A673 (cell line): Measurements from ENCODE around the gene GLYR1. TPM values are rescaled to one million over a fixed set of nuclear protein-coding genes. Genes with fewer than 3 reads are reported as not detected.
A peak's percentile ranks its signal among the peaks of the same experiment; 100 is the strongest.

ENCODE experiments used
- BruUV-seq: library from RNA; stranded (reverse); fragments of 400-500 nt; replicated peaks from 2 replicates; lab custom pipeline; 2021; lab: Mats Ljungman, UMichigan
- CTCF ChIA-PET: fragments of 300-600 bp; sonication (Branson Sonifier 250); formaldehyde crosslinking; loops from one replicate; lab custom pipeline; 2022; ENCODE audit warnings: antibody characterized with exemption; lab: Charles Lee
- POLR2A ChIA-PET: fragments of 300-600 bp; sonication (Branson Sonifier 250); formaldehyde crosslinking; loops from one replicate; lab custom pipeline; 2022; ENCODE audit warnings: antibody characterized with exemption; ENCODE audit not compliant: low non-redundant PET; lab: Charles Lee
- DNase-seq: peaks from one replicate; pipeline ENCODE4 v3.0.0-alpha.2; 2015; ENCODE audit warnings: low spot score
- H3K27ac ChIP-seq: fragments of 200-600 bp; sonication (generic); 2 replicates; pipeline ENCODE4 v1.5.1; 2016; ENCODE audit warnings: mixed run types, low read depth, mild to moderate bottlenecking, mixed read lengths, antibody characterized with exemption, low read length; ENCODE audit not compliant: poor library complexity, severe bottlenecking
- H3K27me3 ChIP-seq: fragments of 200-600 bp; sonication (generic); replicated peaks from 2 replicates; pipeline ENCODE4 v1.6.1; 2017; ENCODE audit warnings: mixed run types, low read depth, mild to moderate bottlenecking, mixed read lengths, antibody characterized with exemption, low read length; ENCODE audit not compliant: insufficient read depth, poor library complexity
- H3K36me3 ChIP-seq: fragments of 200-600 bp; sonication (generic); 2 replicates; pipeline ENCODE4 v1.6.1; 2016; ENCODE audit warnings: mixed run types, mild to moderate bottlenecking, mixed read lengths, antibody characterized with exemption, low read length; ENCODE audit not compliant: insufficient read depth, poor library complexity, severe bottlenecking
- H3K4me1 ChIP-seq: fragments of 200-600 bp; sonication (generic); 2 replicates; pipeline ENCODE4 v1.6.1; 2017; ENCODE audit warnings: mixed run types, mild to moderate bottlenecking, mixed read lengths, antibody characterized with exemption, low read length; ENCODE audit not compliant: insufficient read depth, poor library complexity, severe bottlenecking
- H3K4me3 ChIP-seq: fragments of 200-600 bp; sonication (generic); 2 replicates; pipeline ENCODE4 v1.5.1; 2016; ENCODE audit warnings: low read depth, mixed run types, mild to moderate bottlenecking, mixed read lengths, low read length; ENCODE audit not compliant: poor library complexity, severe bottlenecking
- H3K9me3 ChIP-seq: fragments of 200-600 bp; sonication (generic); 2 replicates; pipeline ENCODE4 v1.6.1; 2016; ENCODE audit warnings: mixed run types, low read depth, mild to moderate bottlenecking, mixed read lengths, antibody characterized with exemption, low read length; ENCODE audit not compliant: poor library complexity, severe bottlenecking
- CTCF ChIP-seq: fragments of 300-800, 200-600 bp; sonication (generic); conservative IDR thresholded peaks from 2 replicates; pipeline ENCODE4 v1.5.1; 2017; ENCODE audit warnings: low read depth, mild to moderate bottlenecking, antibody characterized with exemption, low read length, moderate library complexity, mixed read lengths
- EZH2 ChIP-seq: fragments of 200-600 bp; sonication (generic); IDR thresholded peaks from 2 replicates; pipeline ENCODE4 v1.6.1; 2017; ENCODE audit warnings: borderline replicate concordance, low read depth, mild to moderate bottlenecking, mixed read lengths, antibody characterized with exemption, low read length; ENCODE audit not compliant: poor library complexity, severe bottlenecking
- intact Hi-C: fragments of 100-400 bp; cut with micrococcal nuclease; formaldehyde crosslinking; loops from one replicate; pipeline ENCODE4 v1.10.0; 2022; ENCODE audit not compliant: unreplicated experiment
- total RNA-seq: library from RNA; stranded (reverse); gene quantifications from 2 replicates; pipeline ENCODE4 v1.2.3, GENCODE V29; 2021

GLYR1 gene
- total RNA-seq, 1 experiment from 2014 or later = 128 TPM

DNA sequence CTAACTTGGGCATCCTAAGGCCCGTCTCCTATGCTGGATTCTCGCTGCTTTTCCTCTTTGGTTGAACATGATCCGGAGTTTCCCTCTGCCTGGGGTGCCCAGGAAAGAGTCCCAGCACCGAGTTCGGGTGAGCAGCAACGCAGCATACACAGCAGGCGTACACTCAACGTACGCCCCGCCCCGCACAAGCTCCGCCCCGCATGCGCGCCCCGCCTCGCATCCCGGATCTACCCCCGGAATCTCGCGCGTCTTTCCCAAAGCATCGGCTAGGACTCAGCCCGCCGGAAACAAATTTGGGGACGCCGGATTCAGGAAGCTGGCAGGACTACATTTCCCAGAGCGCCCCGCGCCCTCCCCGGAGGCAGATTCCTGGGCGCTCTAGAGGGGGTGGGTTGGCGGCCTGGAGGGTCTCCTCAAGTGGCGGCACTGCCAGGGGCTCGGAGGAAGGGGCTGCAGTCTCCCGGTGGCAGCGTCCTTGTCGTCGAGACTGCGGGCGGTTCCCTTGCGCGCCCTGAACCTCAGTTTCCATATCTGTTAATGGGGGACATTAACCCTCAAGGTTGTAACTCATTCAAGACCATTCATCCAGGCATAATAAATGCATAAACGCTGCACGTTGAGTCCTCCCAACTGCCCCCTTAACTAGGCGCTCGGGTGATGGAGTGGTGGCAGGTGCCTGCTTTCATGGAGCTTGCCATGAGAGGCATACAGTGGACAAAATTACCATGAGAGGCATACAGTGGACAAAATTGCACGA lies 78.4 kb downstream of the GLYR1 start:
- intact Hi-C loops = no loop called here
- POLR2A ChIA-PET = no interaction called here
- Histone ChIP-seq H3K9me3 (no peaks in the 10 kb centered on the region), H3K4me1 (peaks cover 13% of the 10 kb centered on the region), H3K27me3 (no peaks in the 10 kb centered on the region), H3K4me3 (peak overlapping the region; percentile 52), H3K27ac (peak overlapping the region; percentile 75), H3K36me3 (peaks cover 15% of the 10 kb centered on the region)
- DNase-seq = peak; percentile 99
- CTCF ChIA-PET = interaction anchor here (0.6 kb wide), 1 partner anchor 35 kb away, joined by 3 read pairs; the partner anchor contains the start of genes ANKS3 and DNAAF8
- BruUV-seq = no TSS peak
- TF ChIP-seq EZH2 (no peak), CTCF (no peak)

DNA sequence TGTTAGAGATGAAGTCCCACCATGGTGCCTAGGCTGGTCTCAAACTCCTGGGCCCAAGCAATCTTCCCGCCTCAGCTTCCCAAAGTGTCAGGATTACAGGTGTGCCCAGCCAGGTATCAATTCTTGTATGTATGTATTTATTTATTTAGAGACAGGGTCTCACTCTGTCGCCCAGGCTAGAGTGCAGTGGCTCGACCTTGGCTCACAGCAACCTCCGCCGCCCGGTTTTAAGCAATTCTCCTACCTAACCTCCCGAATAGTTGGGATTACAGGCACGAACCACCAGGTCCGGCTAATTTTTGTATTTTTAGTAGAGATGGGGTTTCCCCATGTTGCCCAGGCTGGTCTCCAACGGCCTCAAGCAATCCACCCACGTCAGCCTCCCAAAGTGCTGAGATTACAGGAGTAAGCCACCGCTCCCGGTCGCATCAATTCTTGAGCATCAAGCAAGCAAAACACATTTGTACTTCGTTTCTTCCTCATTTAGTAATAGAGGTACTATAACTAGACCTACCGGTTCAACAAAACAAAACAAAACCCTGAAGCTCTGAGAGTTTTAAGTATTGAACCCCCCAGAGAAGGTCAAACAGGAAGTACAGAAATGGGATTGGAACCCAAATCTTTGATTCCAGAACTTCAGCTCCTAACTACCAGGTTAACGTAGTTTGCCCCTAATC lies 79.1 kb downstream of the GLYR1 start:
- Histone ChIP-seq H3K4me3 (peak overlapping the region; percentile 52), H3K36me3 (peaks cover 20% of the 10 kb centered on the region), H3K4me1 (peaks cover 13% of the 10 kb centered on the region), H3K9me3 (no peaks in the 10 kb centered on the region), H3K27ac (peak overlapping the region; percentile 75), H3K27me3 (no peaks in the 10 kb centered on the region)
- intact Hi-C loops = no loop called here
- TF ChIP-seq EZH2 (no peak), CTCF (no peak)
- DNase-seq = peak; percentile 33
- POLR2A ChIA-PET = no interaction called here
- no TSS peak for BruUV-seq
- CTCF ChIA-PET = interaction anchor here (0.6 kb wide), 1 partner anchor 34 kb away, joined by 3 read pairs; the partner anchor contains the start of genes ANKS3 and DNAAF8

DNA sequence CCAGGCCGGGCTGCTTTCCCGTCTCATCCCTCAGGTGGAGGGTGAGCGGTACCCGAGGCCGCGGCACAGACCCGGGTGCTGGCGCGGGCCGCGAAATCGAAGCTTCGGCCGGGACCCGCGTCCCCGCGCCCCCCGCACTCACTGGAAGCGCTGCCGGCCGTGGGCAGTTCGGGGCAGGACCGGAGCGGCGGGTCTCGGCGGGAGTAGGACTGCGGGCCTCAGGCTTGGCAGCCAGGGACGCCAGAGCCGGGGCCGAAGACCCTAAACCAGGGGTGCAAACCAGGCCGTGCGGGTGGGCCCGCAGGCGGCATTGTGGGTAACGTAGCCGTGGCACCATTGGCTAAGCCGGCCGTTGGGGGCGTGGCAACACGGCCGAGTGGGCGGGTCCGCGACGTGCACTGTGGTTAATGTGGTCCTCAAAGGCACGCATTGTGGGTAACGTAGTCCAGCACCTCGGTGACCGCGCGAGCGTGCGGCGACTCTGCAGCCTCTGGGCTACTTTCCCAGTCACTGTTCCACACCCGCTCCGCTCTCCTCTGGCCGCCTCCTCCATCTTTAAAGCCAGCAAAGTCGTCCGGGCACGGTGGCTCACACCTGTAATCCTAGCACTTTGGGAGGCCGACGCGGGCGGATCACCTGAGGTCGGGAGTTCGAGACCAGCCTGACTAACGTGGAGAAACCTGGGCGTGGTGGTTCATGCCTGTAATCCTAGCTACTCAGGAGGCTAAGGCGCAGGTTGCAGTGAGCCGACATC lies 80.0 kb downstream of the GLYR1 start, which contains the start of gene ZNF500:
Gene ZNF500, minus strand, starts transcription at position 288 of the 754 bp plus-strand sequence. CDS start 1,184 bp downstream, outside the sequence.
- intact Hi-C loops = no loop called here
- Histone ChIP-seq H3K36me3 (peaks cover 25% of the 10 kb centered on the region), H3K4me3 (peak within 1 kb of the TSS; percentile 82), H3K27ac (peak within 1 kb of the TSS; percentile 87), H3K4me1 (peaks cover 13% of the 10 kb centered on the region), H3K9me3 (no peaks in the 10 kb centered on the region), H3K27me3 (no peaks in the 10 kb centered on the region)
- ChIA-PET CTCF (no interaction called here), POLR2A (no interaction called here)
- DNase-seq = peak; percentile 97
- BruUV-seq = no TSS peak
- TF ChIP-seq EZH2 (no peak), CTCF (no peak)
